GM12878 (cell line): ENCODE data around the gene PLA2G4E. TPM values are rescaled to one million over a fixed set of nuclear protein-coding genes. Genes with fewer than 3 reads are reported as not detected.

Source experiments
- ATAC-seq: fragments of 200-7000 bp; cut with Tn5 transposase; 3 replicates; pipeline ENCODE4 v1.9.1; 2020; ENCODE audit warnings: mild to moderate bottlenecking, moderate library complexity
- BruUV-seq: library from RNA; stranded (reverse); fragments of 400-500 nt; replicated peaks from 2 replicates; lab custom pipeline; 2021; lab: Mats Ljungman, UMichigan
- CTCF ChIA-PET: fragments of 300-600 bp; sonication (Branson Sonifier 250); formaldehyde crosslinking; extraction: SDS; loops from one replicate; lab custom pipeline; 2021; ENCODE audit warnings: inconsistent platforms; lab: Yijun Ruan, JAX
- POLR2A ChIA-PET: fragments of 350-600 bp; formaldehyde crosslinking; extraction: SDS; loops from one replicate; lab custom pipeline; 2021; ENCODE audit warnings: inconsistent platforms; lab: Charles Lee
- RAD21 ChIA-PET: fragments of 300-600 bp; sonication (Branson Sonifier 250); formaldehyde crosslinking; loops from one replicate; lab custom pipeline; 2023; ENCODE audit warnings: antibody characterized with exemption; ENCODE audit not compliant: unreplicated experiment; lab: Charles Lee
- SMC1A ChIA-PET: fragments of 300-600 bp; sonication (Branson Sonifier 250); formaldehyde crosslinking; loops from one replicate; lab custom pipeline; 2023; ENCODE audit not compliant: unreplicated experiment, uncharacterized antibody; lab: Charles Lee
- DNase-seq: peaks from one replicate; pipeline ENCODE4 v3.0.0-alpha.2; 2011; ENCODE audit warnings: low read depth, low spot score
- FAIRE-seq: peaks from 3 replicates; lab custom pipeline; 2011; peaks lifted over from hg19 to GRCh38; lab: Jason Lieb, UNC
- H2AFZ ChIP-seq: 2 replicates; pipeline ENCODE4 v1.6.0; 2011; ENCODE audit warnings: low read depth, low read length, control low read depth; ENCODE audit not compliant: control insufficient read depth
- H3K27ac ChIP-seq: 2 replicates; pipeline ENCODE4 v1.5.1; 2011; ENCODE audit warnings: control low read depth; ENCODE audit not compliant: control insufficient read depth, insufficient read depth
- H3K27me3 ChIP-seq, 2 experiments: replicated peaks in 1 of 2; 2 replicates each; pipeline versions ENCODE4 v1.6.0 to v1.6.1; 2011; ENCODE audit warnings: low read length in 1 of 2; ENCODE audit not compliant: control insufficient read depth in 2 of 2, insufficient read depth in 2 of 2
- H3K36me3 ChIP-seq, 2 experiments: 2 replicates each; pipeline ENCODE4 v1.5.1; 2011; ENCODE audit warnings: low read length in 1 of 2; ENCODE audit not compliant: control insufficient read depth in 2 of 2, insufficient read depth in 2 of 2
- H3K4me1 ChIP-seq: 2 replicates; pipeline ENCODE4 v1.6.1; 2011; ENCODE audit warnings: mild to moderate bottlenecking, low read length, moderate library complexity, mixed read lengths; ENCODE audit not compliant: control insufficient read depth, insufficient read depth
- H3K4me2 ChIP-seq: 2 replicates; pipeline ENCODE4 v1.6.0; 2011; ENCODE audit warnings: control low read depth; ENCODE audit not compliant: control insufficient read depth, insufficient read depth
- H3K4me3 ChIP-seq: fragments of 200-600 bp; sonication (generic); 2 replicates; pipeline ENCODE4 v1.5.1; 2016
- H3K79me2 ChIP-seq: 2 replicates; pipeline ENCODE4 v1.6.0; 2011; ENCODE audit warnings: low read length; ENCODE audit not compliant: control insufficient read depth, insufficient read depth
- H3K9ac ChIP-seq: 2 replicates; pipeline ENCODE4 v1.8.0; 2011; ENCODE audit warnings: low read length, control low read depth, mixed read lengths; ENCODE audit not compliant: control insufficient read depth, insufficient read depth
- H3K9me3 ChIP-seq: replicated peaks from 3 replicates; pipeline ENCODE4 v1.5.1; 2011; ENCODE audit warnings: mild to moderate bottlenecking, low read length; ENCODE audit not compliant: control insufficient read depth, insufficient read depth
- H4K20me1 ChIP-seq: 2 replicates; pipeline ENCODE4 v1.6.0; 2011; ENCODE audit not compliant: control insufficient read depth, insufficient read depth
- BCL11A ChIP-seq: IDR thresholded peaks from 2 replicates; pipeline ENCODE4 v1.6.1; 2011; ENCODE audit warnings: low read depth, low read length
- BMI1 ChIP-seq: fragments of 450-650 bp; IDR thresholded peaks from 2 replicates; pipeline ENCODE4 v1.6.1; 2016; ENCODE audit warnings: mild to moderate bottlenecking, moderate library complexity, borderline replicate concordance
- CREB1 ChIP-seq: IDR thresholded peaks from 2 replicates; pipeline ENCODE4 v1.6.1; 2012; ENCODE audit warnings: low read depth, mild to moderate bottlenecking, inconsistent platforms
- CREM ChIP-seq: IDR thresholded peaks from 2 replicates; pipeline ENCODE4 v1.6.1; 2014; ENCODE audit warnings: antibody characterized with exemption, low read depth
- E4F1 ChIP-seq: fragments of 450-650 bp; IDR thresholded peaks from 2 replicates; pipeline ENCODE4 v1.6.1; 2018; ENCODE audit warnings: borderline replicate concordance, mild to moderate bottlenecking; ENCODE audit not compliant: partially characterized antibody
- IKZF1 ChIP-seq: fragments of 450-650 bp; conservative IDR thresholded peaks from 2 replicates; pipeline ENCODE4 v1.6.1; 2017; ENCODE audit warnings: antibody characterized with exemption, mild to moderate bottlenecking
- KLF5 ChIP-seq: fragments of 450-650 bp; IDR thresholded peaks from 2 replicates; pipeline ENCODE4 v1.6.1; 2014; ENCODE audit warnings: mild to moderate bottlenecking; ENCODE audit not compliant: partially characterized antibody
- MEF2A ChIP-seq: IDR thresholded peaks from 2 replicates; pipeline ENCODE4 v1.6.1; 2011; ENCODE audit warnings: low read depth, mild to moderate bottlenecking, low read length, moderate library complexity; ENCODE audit not compliant: insufficient read depth
- MXI1 ChIP-seq: fragments of 150-350 bp; IDR thresholded peaks from 2 replicates; pipeline ENCODE4 v1.6.1; 2011; ENCODE audit warnings: low read depth, mild to moderate bottlenecking, inconsistent platforms, low read length, improper control_type of control experiment
- NFYA ChIP-seq: IDR thresholded peaks from 2 replicates; pipeline ENCODE4 v1.6.1; 2011; ENCODE audit warnings: low read depth, mild to moderate bottlenecking, low read length, improper control_type of control experiment, borderline replicate concordance
- POLR2AphosphoS5 ChIP-seq: IDR thresholded peaks from 2 replicates; pipeline ENCODE4 v1.6.1; 2011; ENCODE audit warnings: mild to moderate bottlenecking, low read length, inconsistent platforms
- REST ChIP-seq: IDR thresholded peaks from 2 replicates; pipeline ENCODE4 v1.6.1; 2012; ENCODE audit warnings: mild to moderate bottlenecking, low read depth, low read length
- SIN3A ChIP-seq: IDR thresholded peaks from 2 replicates; pipeline ENCODE4 v1.6.1; 2012; ENCODE audit warnings: low read depth, low read length, improper control_type of control experiment
- SREBF2 ChIP-seq: IDR thresholded peaks from 2 replicates; pipeline ENCODE4 v1.6.1; 2012; ENCODE audit warnings: mild to moderate bottlenecking, low read length
- STAT1 ChIP-seq: fragments of 450-650 bp; conservative IDR thresholded peaks from 2 replicates; pipeline ENCODE4 v1.6.1; 2014; ENCODE audit warnings: antibody characterized with exemption, mild to moderate bottlenecking
- USF1 ChIP-seq: IDR thresholded peaks from 2 replicates; pipeline ENCODE4 v1.6.1; 2011; ENCODE audit warnings: borderline replicate concordance, low read depth, mild to moderate bottlenecking, moderate library complexity, mixed read lengths, low read length; ENCODE audit not compliant: insufficient read depth; ENCODE audit errors: extremely low read length
- ZNF207 ChIP-seq: fragments of 450-650 bp; IDR thresholded peaks from 2 replicates; pipeline ENCODE4 v1.6.1; 2014; ENCODE audit warnings: antibody characterized with exemption, mild to moderate bottlenecking, borderline replicate concordance
- WGBS: methylation state at CpG from one replicate; pipeline ENCODE4 v1.1.6; 2016; ENCODE audit warnings: low lambda C conversion rate; ENCODE audit not compliant: insufficient replicate concordance, insufficient coverage; ENCODE audit errors: missing lambda C conversion rate; 5-methylcytosine and 5-hydroxymethylcytosine counted together
- in situ Hi-C: fragments of 300-500 bp; cut with MboI; formaldehyde crosslinking; loops from 9 replicates; pipeline ENCODE4 v1.14.3; 2018; ENCODE audit warnings: mixed read lengths
- intact Hi-C: fragments of 100-400 bp; cut with micrococcal nuclease; formaldehyde crosslinking; loops from one replicate; pipeline ENCODE4 v1.14.2; 2022; ENCODE audit not compliant: unreplicated experiment
- polyA plus RNA-seq, 11 experiments: library from polyadenylated mRNA; depleted of rRNA in 4 of 11; unstranded in 6 of 11; stranded (reverse) in 5 of 11; fragments of >200 nt; fragmentation: Nextera tagmentation in 4 of 11; fragmentation: Illumina TruSeq in 1 of 11; extraction: Ambion mirVana in 4 of 11; extraction: Trizol in 1 of 11; gene quantifications; 1 replicate in 1 of 11; 2 replicates in 10 of 11; pipeline versions ENCODE4 v1.2.1 to v1.2.3, GENCODE V29; 2011 to 2016; ENCODE audit warnings: inconsistent platforms in 2 of 11, missing spikeins in 2 of 11, low read depth in 1 of 11
- total RNA-seq, 4 experiments: library from RNA; depleted of rRNA in 3 of 4; stranded (reverse); fragments of >200 nt in 3 of 4; fragmentation: Illumina TruSeq in 1 of 4; extraction: Trizol in 1 of 4; gene quantifications; 2 replicates each; pipeline versions ENCODE4 v1.2.1 to v1.2.3, GENCODE V29; 2013 to 2021

The PLA2G4E gene
- total and polyA plus RNA-seq, 10 of the 15 experiments (the other 5 are each of a cell fraction or from before 2014, with no cell fraction given): 0.05 to 0.32 (median 0.06) TPM; not detected in 5

GRCh38 chr15:41978534-41978933, 42.3 kb downstream of the PLA2G4E start:
- Histone ChIP-seq H4K20me1 (no peaks in the 10 kb centered on the region), H3K27me3 (peaks cover 0 to 2% of the 10 kb centered on the region in 2 experiments; a peak in 1 of 4 replicates), H3K4me2 (no peak overlapping the region), H3K9me3 (no peaks in the 10 kb centered on the region), H3K27ac (no peak overlapping the region), H3K79me2 (no peaks in the 10 kb centered on the region), H3K36me3 (no peaks in the 10 kb centered on the region), H2AFZ (no peak overlapping the region), H3K4me3 (no peak overlapping the region), H3K4me1 (peaks cover 5% of the 10 kb centered on the region; the same call in 1 of the 2 replicates), H3K9ac (no peak overlapping the region)
- BruUV-seq: no TSS peak
- POLR2A ChIA-PET: interaction anchor here (1.1 kb wide), 1 partner anchor 23 kb away, joined by 3 read pairs; no protein-coding TSS in a partner anchor
- WGBS: 70% methylated on average over 4 of the region's 4 CpGs
- SMC1A ChIA-PET: interaction anchor here (0.6 to 1.9 kb wide), 3 partner anchors 19 to 586 kb away, joined by 3 to 7 read pairs (median 4); no protein-coding TSS in a partner anchor
- RAD21 ChIA-PET: no interaction called here
- TF ChIP-seq SIN3A: no peak
- no peak for TF ChIP-seq ZNF207
- TF ChIP-seq USF1: no peak
- TF ChIP-seq SREBF2: no peak
- TF ChIP-seq KLF5: no peak
- no peak for TF ChIP-seq MEF2A
- TF ChIP-seq IKZF1: no peak
- TF ChIP-seq NFYA: no peak
- no peak for TF ChIP-seq BMI1
- no peak for TF ChIP-seq E4F1
- no peak for TF ChIP-seq BCL11A
- TF ChIP-seq POLR2AphosphoS5: no peak
- no peak for TF ChIP-seq CREB1
- TF ChIP-seq REST: no peak
- no peak for TF ChIP-seq STAT1
- TF ChIP-seq MXI1: no peak
- TF ChIP-seq CREM: no peak
- intact Hi-C loops (no loop called here), in situ Hi-C loops (no loop called here)
- FAIRE-seq (no peak), DNase-seq (no peak), ATAC-seq (no peak)
- CTCF ChIA-PET: interaction anchor here (0.5 to 3.3 kb wide), 4 partner anchors 11 to 82 kb away, joined by 3 to 19 read pairs (median 3); no protein-coding TSS in a partner anchor
